Effector CD8-positive, alpha-beta T cell (primary cell): Measurements from ENCODE around the gene DDO.

ENCODE experiments used
- DNase-seq: peaks from one replicate; lab custom pipeline; 2025; lab: John Stamatoyannopoulos, UW

DDO gene

DNA sequence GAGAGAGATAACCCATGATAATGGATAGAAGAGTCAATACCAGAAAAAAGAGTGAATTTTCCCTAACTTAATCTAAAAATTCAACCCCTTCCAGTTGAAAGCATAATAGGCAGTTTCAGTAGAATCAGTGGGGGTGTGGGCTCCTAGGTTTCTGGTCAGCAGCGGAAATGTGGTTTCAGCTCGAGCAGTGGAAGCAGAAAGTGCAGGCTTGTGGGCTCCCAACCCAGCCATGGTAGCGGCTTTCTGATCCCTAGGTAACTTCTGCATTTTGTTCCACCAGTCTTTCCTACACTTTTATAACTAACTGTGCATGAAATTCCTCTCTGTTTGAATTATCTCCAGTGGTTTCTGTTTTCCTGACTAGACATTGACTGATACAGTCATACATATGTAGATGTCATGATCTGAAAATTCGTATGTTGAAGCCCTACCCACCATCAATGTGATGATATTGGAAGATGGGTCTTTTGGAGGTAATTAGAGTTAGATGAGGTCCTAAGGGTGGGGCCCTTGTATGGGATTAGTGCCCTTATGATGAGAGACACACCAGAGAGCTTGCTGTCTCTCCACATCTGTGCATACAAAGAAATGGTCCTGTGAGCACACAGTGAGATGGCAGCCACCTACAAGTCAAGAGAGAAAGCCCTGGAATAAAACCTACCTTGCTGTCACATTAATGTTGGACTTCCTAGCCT lies 6.5 kb upstream of the DDO start:
- no peak for DNase-seq

DNA sequence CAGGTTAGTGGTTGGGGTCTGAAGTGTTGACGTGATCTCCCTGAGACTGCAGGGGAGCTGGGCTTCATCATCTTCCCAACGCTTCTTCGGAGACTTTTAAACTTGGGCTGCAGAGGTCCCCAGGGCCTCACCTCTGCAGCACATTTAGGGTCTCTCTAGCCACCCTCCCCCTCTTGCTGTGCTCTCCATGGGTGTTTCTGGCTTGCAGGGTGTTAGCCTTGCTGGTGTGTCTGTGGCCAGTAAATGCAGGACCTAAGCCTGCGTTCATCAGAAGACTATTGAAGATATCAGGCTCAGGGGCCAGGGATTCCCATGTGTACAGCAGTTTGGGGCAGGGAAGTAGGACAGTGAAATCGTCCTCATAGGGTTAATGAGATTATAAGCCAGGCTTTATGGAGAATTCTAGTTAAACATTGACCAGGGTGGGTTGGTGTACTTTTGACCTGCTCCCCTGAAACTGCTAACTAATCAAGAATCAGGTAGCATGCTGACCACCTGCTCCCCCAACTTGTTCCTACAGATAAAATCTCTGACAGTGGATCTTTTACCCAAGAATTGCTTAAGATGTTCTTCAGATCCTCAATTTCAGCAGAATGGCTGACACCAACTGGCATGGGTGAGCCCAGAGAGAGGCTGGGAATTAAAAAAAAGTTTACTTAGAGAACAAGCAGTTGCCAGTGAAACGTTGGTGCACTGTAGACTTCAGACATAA lies 3.8 kb upstream of the DDO start:
- DNase-seq: no peak

DNA sequence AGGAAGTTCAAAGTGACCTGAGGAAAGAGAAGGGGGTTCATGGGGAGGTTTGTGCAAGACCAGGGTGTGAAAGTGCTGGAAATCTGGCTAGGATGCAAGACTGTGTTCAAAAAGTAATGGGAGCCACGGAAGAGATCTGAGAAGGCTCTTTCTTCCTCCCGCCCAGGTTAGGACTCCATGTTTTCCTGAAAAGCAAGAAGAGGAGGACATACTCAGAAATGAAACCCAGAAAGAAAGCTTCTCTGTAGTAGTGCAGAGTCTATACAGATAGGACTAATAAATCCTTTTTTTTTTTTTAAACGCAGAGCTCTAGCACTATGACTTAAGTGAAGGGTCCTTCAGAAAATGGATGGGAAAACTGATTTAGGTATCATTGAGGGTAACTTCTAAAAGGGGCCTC lies 3.2 kb upstream of the DDO start:
- no peak for DNase-seq

DNA sequence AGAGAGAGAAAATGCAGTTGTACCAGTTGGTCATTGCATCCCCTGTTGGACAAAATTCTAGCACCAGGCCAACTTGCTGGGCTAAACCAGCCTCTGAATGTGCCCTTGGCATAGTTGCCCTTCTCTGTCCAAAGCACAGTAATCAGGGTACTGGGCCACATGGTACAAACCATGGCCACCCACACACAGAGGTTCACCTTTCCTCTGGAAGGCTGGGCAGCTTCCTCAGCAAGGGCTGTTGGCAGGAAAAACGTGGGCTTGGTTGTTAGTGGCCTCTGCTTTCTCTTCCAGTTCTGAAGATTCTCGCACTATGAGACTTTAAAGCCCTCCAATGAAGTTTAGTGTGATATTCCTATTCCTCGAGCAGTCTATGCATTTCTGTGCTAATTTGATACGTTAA lies 706 bp downstream of the DDO start:
- no peak for DNase-seq

DNA sequence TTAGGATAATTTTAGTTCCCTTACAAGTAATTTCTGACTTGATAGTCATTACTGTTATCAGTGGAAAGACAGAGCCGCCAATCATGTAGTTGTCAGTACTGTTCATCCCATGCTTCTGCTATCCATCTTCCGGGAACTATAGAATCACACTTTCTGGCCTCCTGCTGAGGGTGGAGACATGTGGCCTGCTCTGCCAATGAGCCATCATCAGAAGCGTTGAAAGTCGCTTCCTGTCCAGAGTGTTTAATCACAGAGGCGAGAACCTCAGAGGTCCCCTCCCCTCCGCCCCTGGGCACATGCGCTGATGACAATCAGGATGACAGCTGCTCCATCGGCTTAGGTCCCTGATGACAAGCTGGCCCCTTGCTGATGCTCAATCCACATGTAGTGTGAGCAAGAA lies 3.0 kb downstream of the DDO start:
- no peak for DNase-seq

DNA sequence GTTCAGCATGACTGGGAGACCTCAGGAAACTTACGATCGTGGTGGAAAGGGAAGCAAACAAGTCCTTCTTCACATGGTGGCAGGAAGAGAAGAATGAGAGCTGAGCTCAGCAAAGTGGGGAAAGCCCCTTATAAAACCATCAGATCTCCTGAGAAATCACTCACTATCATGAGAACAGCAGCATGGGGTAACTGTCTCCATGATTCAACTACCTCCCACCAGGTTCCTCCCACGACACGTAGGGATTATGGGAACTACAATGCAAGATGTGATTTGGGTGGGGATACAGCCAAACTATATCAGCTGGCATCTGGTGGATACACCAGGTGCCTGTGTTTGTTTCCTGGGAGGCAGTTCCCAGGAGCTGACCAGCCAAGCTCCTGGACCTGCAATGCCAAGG lies 4.9 kb downstream of the DDO start:
- no peak for DNase-seq

DNA sequence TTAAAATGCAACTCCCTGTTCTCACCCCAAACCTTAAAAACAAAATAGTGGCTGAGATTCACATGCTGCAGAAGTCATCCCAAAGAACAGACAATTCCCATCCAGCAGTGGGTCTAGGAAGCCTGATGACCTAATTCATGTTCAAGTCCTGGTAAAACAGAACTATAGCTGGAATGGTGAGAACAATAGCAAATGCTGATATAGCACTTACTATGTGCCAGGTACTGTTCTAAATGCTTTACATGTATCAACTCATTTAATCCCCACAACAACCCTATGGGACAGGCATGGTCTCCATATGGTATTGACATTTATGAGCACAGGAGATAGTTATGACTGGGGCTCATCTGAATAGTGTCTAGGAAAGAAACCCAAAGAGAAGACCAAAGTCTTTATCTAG lies 5.6 kb downstream of the DDO start:
- no peak for DNase-seq

DNA sequence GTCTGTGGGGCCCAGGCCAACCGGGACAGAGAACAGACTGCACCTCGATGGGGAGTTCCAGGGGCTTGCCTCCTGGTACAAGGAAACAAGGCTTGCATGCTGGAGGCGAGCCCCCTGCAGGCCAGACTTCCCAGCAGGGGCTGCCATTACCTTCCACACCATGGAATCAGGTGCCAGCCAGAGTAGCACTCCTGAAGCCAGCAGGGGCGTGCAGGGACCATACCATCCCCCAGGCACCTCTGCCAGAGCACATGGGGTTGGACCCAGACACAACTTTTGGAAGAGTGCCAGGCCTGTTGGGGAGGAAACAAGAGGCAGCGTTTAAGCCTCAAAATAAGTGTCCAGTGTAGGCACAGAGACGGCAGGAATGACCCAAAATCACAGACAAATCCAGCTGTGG lies 6.5 kb downstream of the DDO start:
- no peak for DNase-seq

DNA sequence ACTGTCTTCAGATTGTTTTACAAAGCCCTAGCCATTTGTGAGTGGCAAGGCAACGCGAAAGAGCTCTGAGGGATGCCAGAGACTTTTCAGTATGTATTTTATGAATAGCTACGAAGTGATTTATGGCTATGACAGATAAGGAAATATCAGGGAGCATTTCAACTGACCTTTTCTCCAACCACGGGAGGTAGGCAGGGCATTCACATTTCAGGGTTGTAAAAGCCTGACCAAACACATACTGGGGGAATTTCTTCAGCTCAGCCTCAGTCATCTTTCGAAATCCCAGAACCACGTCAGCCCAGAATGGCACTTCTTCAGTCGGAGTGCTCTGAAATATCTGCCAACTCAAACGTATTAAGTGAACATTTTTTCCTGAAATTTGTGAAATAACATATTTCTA lies 10.8 kb downstream of the DDO start:
- DNase-seq: no peak

DNA sequence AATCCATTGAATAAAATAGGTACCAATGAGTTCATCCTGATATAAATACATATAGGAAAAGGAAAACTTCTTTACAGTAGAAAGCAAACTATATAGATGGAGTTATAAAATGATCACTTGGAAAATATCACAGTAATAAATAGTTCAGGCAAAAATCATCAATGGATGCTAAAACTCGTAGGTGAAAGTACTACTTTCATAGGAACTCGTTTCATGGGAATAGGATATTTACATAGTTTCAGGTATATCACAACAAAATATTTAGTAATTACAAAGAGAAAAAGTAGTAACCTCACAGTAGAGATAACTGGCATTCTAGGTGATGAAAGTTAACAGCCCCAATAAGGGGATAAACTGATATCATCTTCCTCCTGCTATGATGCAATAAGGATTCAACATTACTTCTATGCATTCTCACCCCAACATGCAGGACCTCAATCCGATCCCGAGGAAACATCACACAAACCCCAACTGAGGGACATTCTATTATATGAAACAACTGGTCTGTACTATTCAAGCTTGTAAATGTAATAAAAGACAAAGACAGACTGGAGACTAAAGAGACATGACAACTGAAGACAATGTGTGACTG lies 13.7 kb downstream of the DDO start:
- no peak for DNase-seq

DNA sequence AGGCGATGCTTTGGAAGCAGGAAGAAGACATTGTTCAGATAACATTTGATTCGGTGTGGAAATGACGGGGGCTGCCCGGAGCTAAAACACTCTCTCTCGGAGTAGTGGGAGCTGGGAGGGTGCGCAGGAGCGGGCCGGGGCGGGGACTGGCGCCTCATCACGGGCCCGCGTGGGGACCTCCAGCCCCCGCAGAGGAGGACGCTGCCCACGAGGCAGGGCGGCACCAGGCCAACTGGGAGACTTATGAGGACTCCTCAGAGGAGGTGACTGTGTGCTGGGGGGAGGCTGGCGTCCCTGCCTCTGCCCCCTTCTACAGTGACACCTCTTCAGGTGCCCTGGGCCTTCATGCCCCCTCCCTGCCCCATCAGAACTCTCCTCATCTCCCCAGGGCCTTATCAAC lies 15.2 kb downstream of the DDO start:
- no peak for DNase-seq

DNA sequence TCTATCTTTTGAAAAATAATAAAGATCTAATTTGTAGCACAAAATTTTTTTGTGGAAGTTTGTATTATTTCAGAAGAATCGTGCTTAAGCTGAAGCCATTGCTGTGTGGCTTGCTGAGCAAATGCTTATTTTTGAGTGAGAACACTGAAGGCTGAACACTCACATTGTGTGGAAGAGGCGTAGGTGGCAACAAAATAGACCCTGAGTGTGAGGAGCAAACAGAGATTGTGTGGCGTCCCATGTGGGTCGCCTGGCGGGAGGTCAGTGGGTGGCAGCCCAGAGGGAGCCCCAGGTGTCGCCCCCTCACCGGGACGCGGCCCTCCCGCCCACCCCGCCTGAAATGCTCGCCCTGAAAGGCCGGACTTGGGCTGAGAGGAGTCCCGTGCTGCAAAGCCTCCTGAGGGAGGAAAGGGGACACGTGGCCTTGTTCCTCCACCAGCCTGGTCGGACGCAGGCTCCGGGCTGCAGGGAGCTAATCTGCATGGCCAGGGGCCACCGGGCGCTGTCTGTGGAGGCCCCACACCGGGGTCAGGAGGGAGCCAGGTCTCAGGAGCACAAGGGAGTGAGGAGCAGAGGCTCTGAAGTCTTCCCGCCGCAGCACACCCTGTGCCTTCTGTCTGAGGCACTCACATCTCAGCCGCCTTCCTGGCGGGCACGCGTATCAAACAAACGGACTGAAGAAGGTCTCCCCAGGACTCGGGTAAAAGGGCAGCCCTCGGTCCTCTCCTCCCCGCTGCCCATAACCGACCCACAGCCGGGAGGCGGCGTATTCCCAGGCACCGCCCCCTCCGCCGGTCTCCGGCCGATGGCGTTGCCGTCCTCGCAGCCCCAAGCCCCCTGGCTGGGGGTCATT lies 15.9 kb downstream of the DDO start:
- DNase-seq: no peak

DNA sequence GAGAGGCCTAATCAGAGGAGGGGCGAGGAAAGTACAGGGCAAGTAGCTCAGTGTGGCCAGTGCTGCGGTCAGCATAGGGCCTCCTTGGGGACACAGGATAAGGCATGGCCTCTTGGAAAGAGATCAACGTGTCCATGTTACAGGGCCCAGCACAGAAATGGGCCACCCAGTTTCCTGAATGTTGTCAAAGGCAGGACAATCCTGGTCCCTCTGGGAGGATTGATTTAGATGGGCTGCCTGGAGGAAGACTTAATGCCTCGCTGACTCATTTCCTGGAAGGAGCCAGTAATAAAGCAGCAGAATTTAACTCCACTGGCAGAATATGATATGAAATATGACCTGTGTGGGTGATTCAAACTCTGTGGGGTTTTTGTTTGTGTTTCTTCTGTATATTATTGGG lies 16.6 kb downstream of the DDO start:
- no peak for DNase-seq

DNA sequence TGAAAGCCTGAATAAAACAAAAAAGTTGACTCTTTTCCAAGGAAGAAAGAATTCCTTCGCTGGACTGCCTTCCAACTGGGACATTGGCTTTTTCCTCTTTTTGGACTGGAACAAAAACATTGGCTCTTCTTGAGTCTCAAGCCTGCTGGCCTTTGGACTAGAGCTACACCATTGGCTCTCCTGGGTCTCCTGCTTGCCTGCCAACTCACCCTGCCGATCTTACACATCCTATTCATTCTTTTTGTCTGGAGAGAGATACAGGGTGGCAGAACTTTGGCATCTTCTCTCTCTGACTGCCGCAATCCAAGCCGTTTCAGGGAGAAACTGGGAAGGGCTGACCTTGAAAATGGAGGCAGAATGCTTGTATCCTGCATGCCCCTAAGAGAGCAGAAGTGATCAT lies 20.2 kb downstream of the DDO start:
- DNase-seq: no peak

DNA sequence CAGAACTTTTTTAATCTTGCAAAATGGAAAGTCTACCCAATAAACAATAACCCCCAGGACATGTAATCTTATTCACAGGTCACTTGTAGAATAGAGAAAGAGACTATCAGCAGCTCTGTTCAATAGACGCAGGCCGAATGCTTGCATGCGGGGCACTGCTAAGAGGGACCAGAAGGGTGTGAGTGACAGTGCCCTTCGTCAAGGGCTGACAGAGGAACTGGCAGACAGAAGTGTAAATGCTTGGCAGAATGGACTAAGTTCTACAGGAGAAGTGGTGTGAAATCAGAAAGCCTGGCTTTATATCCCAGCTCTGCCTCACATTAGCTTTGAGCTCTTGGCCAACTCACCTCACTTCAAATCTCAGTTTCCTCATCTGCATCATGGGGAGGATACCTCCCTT lies 21.0 kb downstream of the DDO start:
- DNase-seq: no peak

DNA sequence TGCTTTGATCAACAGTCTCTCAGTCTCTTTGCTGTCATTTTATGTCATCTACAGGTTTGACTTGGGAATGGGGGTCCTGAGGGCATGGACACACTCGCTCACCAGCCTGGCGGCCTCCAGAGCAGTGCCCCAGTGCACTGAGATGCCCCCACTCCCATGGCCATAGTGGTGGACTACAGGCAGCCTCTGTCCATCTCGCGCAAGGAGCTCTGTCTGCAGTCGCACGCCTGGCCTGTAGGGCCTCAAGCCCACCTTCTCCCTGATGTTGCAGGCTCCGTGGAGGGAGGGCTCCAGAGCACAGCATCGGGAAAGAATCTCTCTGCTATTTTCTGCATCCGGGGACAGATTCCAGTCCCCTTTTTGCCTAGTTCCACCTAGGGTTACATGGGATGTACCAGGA lies 22.6 kb downstream of the DDO start:
- DNase-seq: no peak

DNA sequence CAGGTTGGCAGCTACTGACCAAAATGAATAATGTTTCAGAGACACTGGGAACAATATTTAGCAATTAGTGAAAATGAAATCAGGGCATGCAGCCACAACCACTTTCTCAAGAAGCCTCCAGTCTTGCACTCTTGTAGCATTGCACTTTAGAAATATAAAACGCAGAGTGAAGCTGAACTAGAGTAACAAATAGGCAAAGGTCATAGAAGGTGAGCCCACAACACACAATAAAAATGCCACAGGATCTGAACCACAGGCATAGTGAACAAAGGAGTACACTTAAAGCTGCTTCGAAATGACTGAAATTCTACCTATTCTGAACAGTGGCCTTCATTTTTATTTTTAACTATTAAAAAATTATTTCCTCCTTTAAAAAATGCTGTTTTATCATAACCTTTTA lies 25.0 kb downstream of the DDO start:
- no peak for DNase-seq

DNA sequence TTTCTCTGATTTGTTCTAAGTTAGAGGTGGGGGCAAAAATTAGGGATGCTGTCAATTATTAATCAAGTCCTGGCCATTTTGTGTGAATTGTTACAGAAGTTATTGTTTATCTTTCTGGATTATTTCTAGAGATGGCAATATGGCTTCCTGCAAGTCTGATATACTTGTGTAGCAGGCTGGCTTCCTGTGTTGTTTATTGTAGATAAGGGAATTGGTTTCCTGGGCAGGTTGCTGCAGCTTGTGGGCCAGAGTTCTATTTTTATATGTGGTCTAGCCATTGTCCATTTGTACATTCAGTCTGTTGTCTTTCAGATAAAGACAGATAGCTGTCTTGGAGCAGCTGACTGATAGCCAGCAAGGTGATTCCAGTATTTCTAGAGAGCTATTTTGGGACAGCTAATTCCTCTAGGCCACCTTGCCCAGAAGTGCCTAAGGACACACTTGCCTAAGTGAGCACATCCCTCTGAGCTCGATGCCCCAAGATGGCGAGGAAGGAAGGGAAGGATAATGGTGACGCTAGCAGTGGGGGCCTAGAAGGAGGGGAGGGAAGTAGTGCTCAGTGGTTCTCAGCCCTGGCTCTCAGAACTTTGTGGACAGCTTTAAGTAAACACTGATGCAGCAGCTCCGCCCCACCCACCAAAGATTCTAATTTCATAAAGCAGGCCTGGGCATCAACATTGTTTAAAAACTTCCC lies 25.5 kb downstream of the DDO start:
- DNase-seq: no peak

DNA sequence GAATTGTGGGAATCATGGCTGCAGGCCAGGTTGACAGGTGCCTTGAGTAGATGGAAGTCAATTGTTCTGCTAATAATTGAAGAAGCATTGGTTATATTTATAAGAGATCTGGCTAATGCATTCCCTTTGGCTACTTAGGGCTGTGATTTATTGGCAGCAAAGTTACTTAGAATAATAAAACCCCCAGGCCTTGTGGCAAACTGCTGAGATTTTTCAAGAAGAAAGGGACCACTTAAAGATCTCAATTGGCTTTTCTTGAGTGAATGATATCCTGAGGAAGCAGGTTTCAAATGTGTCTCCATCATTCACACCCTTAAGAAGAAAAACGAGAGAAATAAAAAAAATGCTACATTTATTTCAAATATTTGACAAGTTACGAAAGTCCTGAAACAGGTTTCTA lies 27.4 kb downstream of the DDO start:
- DNase-seq: no peak

DNA sequence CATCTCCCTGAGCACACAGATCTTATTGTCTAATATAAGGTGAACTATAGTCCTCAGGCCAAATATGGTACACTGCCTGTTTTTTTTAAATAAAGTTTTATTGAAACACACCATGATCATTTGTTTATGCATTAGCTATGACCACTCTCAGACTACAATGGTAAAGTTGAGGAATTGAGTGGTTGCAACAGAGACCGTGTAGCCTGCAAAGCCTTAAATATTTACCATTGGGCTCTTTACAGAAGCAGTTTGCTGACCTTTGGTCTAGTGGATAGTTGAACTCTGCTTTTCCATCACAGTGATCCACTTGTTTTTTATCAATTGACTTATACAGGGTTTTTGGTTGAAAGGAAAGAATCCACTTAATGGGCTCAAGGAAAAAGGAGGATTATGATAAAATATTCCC lies 29.9 kb downstream of the DDO start:
- DNase-seq: no peak

DNA sequence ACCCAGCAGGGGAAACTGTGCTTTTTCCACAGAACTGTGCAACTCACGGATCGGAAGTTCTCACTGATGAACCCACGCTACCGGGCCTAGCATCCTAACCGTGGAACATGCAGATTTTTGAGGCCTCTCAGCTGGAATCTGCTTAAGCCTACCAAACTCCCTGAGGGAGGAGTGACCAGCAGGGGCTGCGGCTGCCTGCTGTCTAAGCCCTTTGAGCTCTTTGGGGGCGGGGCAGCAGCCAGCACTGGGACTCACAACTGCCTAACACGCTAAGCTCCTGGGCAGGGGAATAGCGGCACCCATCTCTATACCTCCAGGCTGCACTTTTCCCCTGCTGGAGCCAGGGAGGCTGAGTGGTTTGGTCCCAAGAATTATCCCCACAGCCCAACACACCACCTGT lies 36.8 kb downstream of the DDO start:
- DNase-seq: no peak

DNA sequence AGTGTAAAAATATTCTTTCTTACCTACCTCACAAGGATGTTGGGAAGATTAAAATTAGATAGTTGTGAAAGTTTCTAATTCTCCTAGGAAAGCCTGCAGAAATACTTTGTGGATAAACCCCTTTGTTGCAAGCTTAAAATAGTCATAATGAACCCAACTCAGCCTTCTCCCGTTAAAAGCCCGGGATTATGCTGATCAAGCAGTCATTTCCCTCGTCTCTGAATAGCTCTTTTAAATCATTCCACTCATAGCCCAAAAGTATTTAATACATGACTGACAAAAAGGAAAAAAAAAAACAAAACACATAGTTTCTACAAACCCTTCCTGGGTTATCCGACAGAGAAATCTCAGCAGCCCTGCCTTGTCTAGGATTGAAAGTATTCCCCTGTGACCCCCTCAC lies 46.3 kb downstream of the DDO start:
- no peak for DNase-seq
